Measurements from ENCODE around the gene KRTAP10-8. TPM values are rescaled to one million over a fixed set of nuclear protein-coding genes. Genes with fewer than 3 reads are reported as not detected.
A peak's percentile ranks its signal among the peaks of the same experiment; 100 is the strongest.
"Not testable (repeated sequence)": the region's sequence is repeated elsewhere in the genome, so short reads cannot be mapped to it uniquely, and the experiment has no call there.

KRTAP10-8 gene
- total RNA-seq, 4 donors from 2014 or later: not detected

DNA sequence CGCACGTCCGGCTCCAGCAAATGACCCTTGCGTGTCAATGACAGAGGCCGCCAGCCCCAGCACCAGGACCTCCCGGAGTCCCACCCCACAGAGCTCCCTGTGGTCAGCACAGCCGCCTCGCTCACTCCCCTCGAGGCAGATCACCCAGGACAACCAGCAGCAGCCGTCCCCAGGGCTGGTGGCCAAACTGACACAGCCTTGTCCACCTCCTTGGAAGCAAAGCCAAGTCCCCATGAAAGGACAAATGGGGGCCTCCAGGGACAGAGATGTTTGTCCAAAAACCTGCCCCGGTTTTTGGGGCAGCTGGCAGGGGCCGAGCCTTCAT, 27.4 kb downstream of the KRTAP10-8 start:
- H3K27me3 ChIP-seq: no peaks in the 10 kb centered on the region
- H3K27ac ChIP-seq: no peak overlapping the region
- H3K9me3 ChIP-seq: no peaks in the 10 kb centered on the region
- 87 to 91% methylated on average over 12 of the region's 12 CpGs for WGBS, 2 donors
- TF ChIP-seq POLR2A (IDR thresholded peaks at IDR 0.05) (no peak), CTCF (IDR thresholded peaks at IDR 0.05) (no peak)
- no peak overlapping the region for H3K4me3 ChIP-seq (replicated peaks in 1 of 3)
- DNase-seq: no peak
- H3K36me3 ChIP-seq: no peaks in the 10 kb centered on the region
- intact Hi-C loops (cut with DNase I): no loop called here
- H3K4me1 ChIP-seq: no peaks in the 10 kb centered on the region

DNA sequence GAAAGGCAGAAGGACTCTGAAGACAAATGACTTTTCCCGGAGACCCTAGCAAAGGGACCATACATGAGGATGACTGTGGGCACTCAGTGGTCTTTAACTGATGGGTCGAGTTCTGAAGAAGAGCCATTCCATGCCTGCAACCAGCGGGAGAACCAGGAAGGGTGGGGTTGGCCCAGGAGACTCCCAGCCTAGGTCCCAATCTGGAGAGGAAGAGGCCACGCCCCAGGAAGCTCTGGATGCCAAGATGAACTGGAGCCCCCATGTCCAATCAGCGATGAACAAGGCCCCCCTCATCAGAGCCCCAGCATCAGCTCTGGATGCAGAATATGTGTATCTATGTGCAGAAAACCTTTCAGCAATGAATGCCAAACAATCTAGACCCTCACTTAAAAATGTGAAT, 28.9 kb downstream of the KRTAP10-8 start:
- Histone ChIP-seq H3K27ac (no peak overlapping the region), H3K36me3 (no peaks in the 10 kb centered on the region), H3K4me1 (no peaks in the 10 kb centered on the region), H3K9me3 (no peaks in the 10 kb centered on the region), H3K27me3 (no peaks in the 10 kb centered on the region), H3K4me3 (replicated peaks in 1 of 3) (no peak overlapping the region)
- 87 to 92% methylated on average over 5 of the region's 5 CpGs for WGBS, 2 donors
- DNase-seq: no peak
- TF ChIP-seq POLR2A (IDR thresholded peaks at IDR 0.05) (no peak), CTCF (IDR thresholded peaks at IDR 0.05) (no peak)
- intact Hi-C loops (cut with DNase I): no loop called here

DNA sequence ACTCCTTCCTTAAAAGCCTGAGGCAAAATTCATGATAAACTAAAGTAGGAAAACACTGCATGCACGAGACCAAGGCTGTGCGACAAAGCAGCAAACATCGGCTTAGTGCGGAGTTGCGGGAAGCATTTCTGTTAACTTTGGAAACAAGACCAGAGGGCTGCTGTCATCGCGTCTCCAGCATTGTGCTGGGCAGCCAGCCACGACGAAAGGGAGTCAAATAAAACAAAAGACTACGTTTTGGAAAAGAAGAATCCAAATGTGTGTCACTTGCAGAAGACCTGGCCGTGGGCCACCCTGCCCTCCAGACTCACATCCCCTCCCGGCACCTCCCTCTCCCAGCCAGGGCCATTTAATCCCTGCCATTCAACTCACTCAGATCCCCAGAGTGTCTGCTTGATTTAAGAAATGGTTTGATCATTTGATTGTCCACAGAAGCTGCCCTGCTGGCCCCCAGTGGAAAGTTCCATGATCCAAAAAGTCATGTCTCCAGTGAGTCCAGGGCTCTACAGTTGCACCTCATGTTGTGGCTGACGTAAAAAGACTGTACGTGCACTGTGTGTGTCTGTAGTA, 31.9 kb downstream of the KRTAP10-8 start:
- TF ChIP-seq POLR2A (IDR thresholded peaks at IDR 0.05): no peak
- no peak for TF ChIP-seq CTCF (IDR thresholded peaks at IDR 0.05)
- peak in 1 of 2 donors; percentile 32 for DNase-seq
- intact Hi-C loops (cut with DNase I): no loop called here
- H3K36me3 ChIP-seq: no peaks in the 10 kb centered on the region
- no peaks in the 10 kb centered on the region for H3K9me3 ChIP-seq
- H3K27ac ChIP-seq: no peak overlapping the region
- no peak overlapping the region for H3K4me3 ChIP-seq (replicated peaks in 1 of 3)
- no peaks in the 10 kb centered on the region for H3K4me1 ChIP-seq
- 21 to 48% methylated on average over 14 of the region's 14 CpGs for WGBS, 2 donors
- H3K27me3 ChIP-seq: no peaks in the 10 kb centered on the region

DNA sequence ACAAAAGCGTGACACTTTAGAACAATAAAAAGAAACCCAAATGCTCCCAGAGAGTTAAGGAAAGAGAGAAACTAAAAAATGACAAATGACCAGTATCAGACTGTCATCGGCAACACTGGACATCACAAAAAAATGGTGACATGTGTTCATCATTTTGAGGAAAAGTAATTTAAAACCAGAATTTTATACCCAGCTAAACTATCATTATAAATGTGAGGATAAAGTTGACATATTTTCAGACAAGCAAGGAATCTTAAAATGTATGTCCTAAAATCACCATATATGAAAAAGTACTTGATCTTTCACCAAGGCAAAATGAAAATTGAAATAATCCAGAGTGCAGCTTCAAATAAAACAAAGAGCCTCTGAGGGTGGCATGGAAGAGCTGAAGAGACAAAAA, 33.0 kb downstream of the KRTAP10-8 start:
- no peaks in the 10 kb centered on the region for H3K9me3 ChIP-seq
- H3K27me3 ChIP-seq: no peaks in the 10 kb centered on the region
- intact Hi-C loops (cut with DNase I): no loop called here
- H3K4me3 ChIP-seq (replicated peaks in 1 of 3): no peak overlapping the region
- H3K36me3 ChIP-seq: no peaks in the 10 kb centered on the region
- no peak for TF ChIP-seq CTCF (IDR thresholded peaks at IDR 0.05)
- no peak for TF ChIP-seq POLR2A (IDR thresholded peaks at IDR 0.05)
- no peak overlapping the region for H3K27ac ChIP-seq
- no peaks in the 10 kb centered on the region for H3K4me1 ChIP-seq
- WGBS, 2 donors: 46 to 49% methylated on average over 2 of the region's 2 CpGs
- no peak for DNase-seq

DNA sequence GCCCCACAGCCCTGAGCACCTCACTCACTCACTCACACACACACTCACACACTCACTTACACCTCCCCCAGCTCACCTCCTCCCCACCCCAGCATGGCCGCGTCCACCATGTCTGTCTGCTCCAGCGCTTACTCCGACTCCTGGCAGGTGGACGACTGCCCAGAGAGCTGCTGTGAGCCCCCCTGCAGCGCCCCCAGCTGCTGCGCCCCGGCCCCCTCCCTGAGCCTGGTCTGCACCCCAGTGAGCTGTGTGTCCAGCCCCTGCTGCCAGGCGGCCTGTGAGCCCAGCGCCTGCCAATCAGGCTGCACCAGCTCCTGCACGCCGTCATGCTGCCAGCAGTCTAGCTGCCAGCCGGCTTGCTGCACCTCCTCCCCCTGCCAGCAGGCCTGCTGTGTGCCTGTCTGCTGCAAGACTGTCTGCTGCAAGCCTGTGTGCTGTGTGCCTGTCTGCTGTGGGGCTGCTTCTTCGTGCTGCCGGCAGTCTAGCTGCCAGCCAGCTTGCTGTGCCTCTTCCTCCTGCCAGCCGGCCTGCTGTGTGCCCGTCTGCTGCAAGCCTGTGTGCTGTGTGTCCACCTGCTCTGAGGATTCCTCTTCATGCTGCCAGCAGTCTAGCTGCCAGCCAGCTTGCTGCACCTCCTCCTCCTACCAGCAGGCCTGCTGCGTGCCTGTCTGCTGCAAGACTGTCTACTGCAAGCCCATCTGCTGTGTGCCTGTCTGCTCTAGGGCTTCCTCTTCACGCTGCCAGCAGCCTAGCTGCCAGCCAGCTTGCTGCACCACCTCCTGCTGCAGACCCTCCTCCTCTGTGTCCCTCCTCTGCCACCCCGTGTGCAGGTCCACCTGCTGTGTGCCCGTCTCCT, 34.7 kb downstream of the KRTAP10-8 start, which contains the start of gene KRTAP10-11:
Gene KRTAP10-11 (plus strand): TSS at position 49 of the 856 bp plus-strand sequence. CDS start 45 bp downstream, at position 94.
- H3K4me1 ChIP-seq; intact Hi-C loops (cut with DNase I); H3K4me3 ChIP-seq (replicated peaks in 1 of 3); H3K36me3 ChIP-seq; H3K9me3 ChIP-seq; H3K27me3 ChIP-seq; DNase-seq; H3K27ac ChIP-seq: not testable (repeated sequence)
- WGBS, 2 donors: 71 to 80% methylated on average over 10 to 12 of the region's 21 CpGs
